CD4-positive, alpha-beta T cell (primary cell): ENCODE data around the gene DNAH6. TPM values are rescaled to one million over a fixed set of nuclear protein-coding genes. Genes with fewer than 3 reads are reported as not detected.

Source experiments
- ATAC-seq: fragments of 200-7000 bp; cut with Tn5 transposase; one replicate; pipeline ENCODE4 v1.10.0; 2022; ENCODE audit warnings: mild to moderate bottlenecking; ENCODE audit not compliant: poor library complexity
- CTCF ChIA-PET: fragments of 350-600 bp; sonication (Branson Sonifier 250); formaldehyde crosslinking; loops from one replicate; lab custom pipeline; 2021; ENCODE audit warnings: antibody characterized with exemption, inconsistent platforms; lab: Charles Lee
- POLR2A ChIA-PET: fragments of 350-600 bp; sonication (Branson Sonifier 250); formaldehyde crosslinking; loops from one replicate; lab custom pipeline; 2021; ENCODE audit warnings: antibody characterized with exemption, inconsistent platforms; lab: Charles Lee
- DNase-seq, 14 experiments: peaks; one replicate each; pipeline ENCODE4 v3.0.0-alpha.2; 2013 to 2020; ENCODE audit warnings: mixed read lengths in 2 of 14
- H3K27ac ChIP-seq, 2 donors: one replicate each; pipeline versions ENCODE4 v1.5.1 to v1.7.0; 2013; ENCODE audit warnings: low read length in 2 of 2, low read depth in 1 of 2, mild to moderate bottlenecking in 1 of 2
- H3K27me3 ChIP-seq, 2 experiments: 1 replicate in 1 of 2; 2 replicates in 1 of 2; pipeline versions ENCODE4 v1.6.1 to v1.7.0; 2013; ENCODE audit warnings: low read length in 2 of 2, control low read depth in 1 of 2, mild to moderate bottlenecking in 1 of 2, moderate library complexity in 1 of 2; ENCODE audit not compliant: insufficient read depth in 2 of 2, control insufficient read depth in 1 of 2
- H3K36me3 ChIP-seq: one replicate; pipeline ENCODE4 v1.6.1; 2013; ENCODE audit warnings: low read length, control low read depth; ENCODE audit not compliant: insufficient read depth
- H3K4me1 ChIP-seq: one replicate; pipeline ENCODE4 v1.6.1; 2013; ENCODE audit warnings: low read length, control low read depth; ENCODE audit not compliant: insufficient read depth
- H3K4me3 ChIP-seq: one replicate; pipeline ENCODE4 v1.5.1; 2013; ENCODE audit warnings: mild to moderate bottlenecking, low read length, moderate library complexity
- H3K9me3 ChIP-seq, 2 experiments: 1 replicate in 1 of 2; 2 replicates in 1 of 2; pipeline versions ENCODE4 v1.6.1 to v1.7.0; 2013; ENCODE audit warnings: low read length in 2 of 2, mild to moderate bottlenecking in 2 of 2, control low read depth in 1 of 2, moderate library complexity in 1 of 2; ENCODE audit not compliant: control insufficient read depth in 1 of 2, insufficient read depth in 1 of 2
- H3K27ac Mint-ChIP-seq: one replicate; pipeline ENCODE4 v1.8.0; 2020; ENCODE audit warnings: mixed read lengths
- H3K27me3 Mint-ChIP-seq: one replicate; pipeline ENCODE4 v1.8.0; 2021; ENCODE audit warnings: mixed read lengths
- H3K36me3 Mint-ChIP-seq: one replicate; pipeline ENCODE4 v1.8.0; 2021; ENCODE audit warnings: low read depth, mixed read lengths
- H3K4me1 Mint-ChIP-seq: one replicate; pipeline ENCODE4 v1.8.0; 2021; ENCODE audit warnings: low read depth, mixed read lengths
- H3K4me3 Mint-ChIP-seq: one replicate; pipeline ENCODE4 v1.8.0; 2020; ENCODE audit warnings: mild to moderate bottlenecking, mixed read lengths
- H3K9me3 Mint-ChIP-seq: one replicate; pipeline ENCODE4 v1.8.0; 2020; ENCODE audit warnings: mixed read lengths
- intact Hi-C, 2 experiments: fragments of 100-400 bp; cut with DNase I in 1 of 2; cut with micrococcal nuclease in 1 of 2; formaldehyde crosslinking; loops; one replicate each; pipeline versions ENCODE4 v1.15.1 to v1.9.0; 2023 to 2025; cut with DNase I, micrococcal nuclease
- total RNA-seq, 174 experiments: library from RNA in 2 of 174; stranded (reverse) in 2 of 174; gene quantifications; one replicate each; pipeline ENCODE4 v1.2.3 and lab custom pipeline; 2021 to 2026
- TF ChIP-seq, protein P1 (sequence below): fragments of 200-600 bp; IDR thresholded peaks from one replicate; pipeline ENCODE4 v1.8.0; 2022; ENCODE audit warnings: antibody characterized with exemption, mild to moderate bottlenecking

DNAH6 gene
- total RNA-seq, 2 experiments from 2014 or later: 0.59 to 1.2 TPM

DNA sequence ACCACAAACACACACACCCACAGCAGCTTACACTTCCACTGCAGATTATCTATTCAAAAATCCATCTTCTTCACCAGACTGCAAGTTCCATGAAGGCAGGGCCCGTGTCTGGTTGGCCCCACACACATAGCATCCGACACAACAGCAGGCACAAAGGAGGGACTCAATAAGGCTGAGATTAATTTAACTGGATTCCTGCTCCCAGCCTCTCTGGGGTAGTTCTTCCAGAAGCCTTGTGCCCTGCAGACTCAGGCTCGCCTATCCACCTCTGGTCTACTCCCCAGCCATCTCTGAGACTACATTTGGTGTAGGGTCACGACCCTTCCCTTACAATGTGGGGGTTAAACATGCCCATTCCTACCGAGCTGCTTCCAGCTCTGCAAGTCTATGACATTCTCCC is 306.9 kb downstream of the DNAH6 start:
- peaks cover 31% of the 10 kb centered on the region for H3K4me1 ChIP-seq
- no peaks in the 10 kb centered on the region for H3K9me3 ChIP-seq
- intact Hi-C loops: no loop called here
- no peaks in the 10 kb centered on the region for H3K27me3 ChIP-seq
- DNase-seq: no peak
- no peaks in the 10 kb centered on the region for H3K27me3 Mint-ChIP-seq
- peak overlapping the region in 1 of 2 donors; percentile 1 for H3K27ac ChIP-seq
- no peak overlapping the region for H3K4me3 ChIP-seq
- H3K36me3 Mint-ChIP-seq: peaks cover 60% of the 10 kb centered on the region
- peak overlapping the region; percentile 55 for H3K27ac Mint-ChIP-seq
- H3K4me3 Mint-ChIP-seq: no peak overlapping the region
- ATAC-seq: no peak
- H3K36me3 ChIP-seq: peaks cover 29% of the 10 kb centered on the region
- ChIA-PET CTCF (no interaction called here), POLR2A (no interaction called here)
- TF ChIP-seq, protein P1, sequence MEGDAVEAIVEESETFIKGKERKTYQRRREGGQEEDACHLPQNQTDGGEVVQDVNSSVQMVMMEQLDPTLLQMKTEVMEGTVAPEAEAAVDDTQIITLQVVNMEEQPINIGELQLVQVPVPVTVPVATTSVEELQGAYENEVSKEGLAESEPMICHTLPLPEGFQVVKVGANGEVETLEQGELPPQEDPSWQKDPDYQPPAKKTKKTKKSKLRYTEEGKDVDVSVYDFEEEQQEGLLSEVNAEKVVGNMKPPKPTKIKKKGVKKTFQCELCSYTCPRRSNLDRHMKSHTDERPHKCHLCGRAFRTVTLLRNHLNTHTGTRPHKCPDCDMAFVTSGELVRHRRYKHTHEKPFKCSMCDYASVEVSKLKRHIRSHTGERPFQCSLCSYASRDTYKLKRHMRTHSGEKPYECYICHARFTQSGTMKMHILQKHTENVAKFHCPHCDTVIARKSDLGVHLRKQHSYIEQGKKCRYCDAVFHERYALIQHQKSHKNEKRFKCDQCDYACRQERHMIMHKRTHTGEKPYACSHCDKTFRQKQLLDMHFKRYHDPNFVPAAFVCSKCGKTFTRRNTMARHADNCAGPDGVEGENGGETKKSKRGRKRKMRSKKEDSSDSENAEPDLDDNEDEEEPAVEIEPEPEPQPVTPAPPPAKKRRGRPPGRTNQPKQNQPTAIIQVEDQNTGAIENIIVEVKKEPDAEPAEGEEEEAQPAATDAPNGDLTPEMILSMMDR: no peak
- H3K9me3 Mint-ChIP-seq: no peaks in the 10 kb centered on the region
- H3K4me1 Mint-ChIP-seq: peaks cover 68% of the 10 kb centered on the region

DNA sequence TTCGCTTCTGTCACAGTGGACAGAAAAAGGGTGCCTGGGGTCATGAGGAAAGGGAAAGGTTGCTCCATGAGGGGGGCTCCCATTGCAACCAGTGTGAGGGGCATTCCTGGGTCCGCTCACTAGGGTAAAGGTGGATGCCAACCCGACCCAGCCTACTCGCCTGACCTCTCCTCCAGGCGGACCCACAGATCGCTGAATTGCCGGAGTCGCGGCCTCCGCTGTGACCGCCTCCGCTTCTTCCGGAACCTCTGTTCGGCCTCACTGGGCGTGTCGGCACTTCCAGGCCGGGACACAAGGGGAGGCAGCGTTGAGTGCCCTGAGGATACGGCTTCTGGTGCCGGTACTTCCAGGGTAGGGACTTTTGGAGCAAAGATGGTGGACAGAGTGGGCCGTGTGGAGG is 307.5 kb downstream of the DNAH6 start:
- no peak overlapping the region for H3K4me3 ChIP-seq
- H3K27ac Mint-ChIP-seq: peak overlapping the region; percentile 17
- H3K4me1 ChIP-seq: peaks cover 36% of the 10 kb centered on the region
- DNase-seq (no peak), ATAC-seq (no peak)
- CTCF ChIA-PET: no interaction called here
- peaks cover 29% of the 10 kb centered on the region for H3K36me3 ChIP-seq
- no peaks in the 10 kb centered on the region for H3K9me3 Mint-ChIP-seq
- H3K9me3 ChIP-seq: no peaks in the 10 kb centered on the region
- intact Hi-C loops: no loop called here
- no peak overlapping the region for H3K4me3 Mint-ChIP-seq
- H3K36me3 Mint-ChIP-seq: peaks cover 60% of the 10 kb centered on the region
- POLR2A ChIA-PET: interaction anchor here (0.7 kb wide), 1 partner anchor 10 kb away, joined by 3 read pairs; no protein-coding TSS in a partner anchor
- no peaks in the 10 kb centered on the region for H3K27me3 ChIP-seq
- no peaks in the 10 kb centered on the region for H3K27me3 Mint-ChIP-seq
- TF ChIP-seq, protein P1: no peak
- H3K4me1 Mint-ChIP-seq: peaks cover 62% of the 10 kb centered on the region
- no peak overlapping the region for H3K27ac ChIP-seq

DNA sequence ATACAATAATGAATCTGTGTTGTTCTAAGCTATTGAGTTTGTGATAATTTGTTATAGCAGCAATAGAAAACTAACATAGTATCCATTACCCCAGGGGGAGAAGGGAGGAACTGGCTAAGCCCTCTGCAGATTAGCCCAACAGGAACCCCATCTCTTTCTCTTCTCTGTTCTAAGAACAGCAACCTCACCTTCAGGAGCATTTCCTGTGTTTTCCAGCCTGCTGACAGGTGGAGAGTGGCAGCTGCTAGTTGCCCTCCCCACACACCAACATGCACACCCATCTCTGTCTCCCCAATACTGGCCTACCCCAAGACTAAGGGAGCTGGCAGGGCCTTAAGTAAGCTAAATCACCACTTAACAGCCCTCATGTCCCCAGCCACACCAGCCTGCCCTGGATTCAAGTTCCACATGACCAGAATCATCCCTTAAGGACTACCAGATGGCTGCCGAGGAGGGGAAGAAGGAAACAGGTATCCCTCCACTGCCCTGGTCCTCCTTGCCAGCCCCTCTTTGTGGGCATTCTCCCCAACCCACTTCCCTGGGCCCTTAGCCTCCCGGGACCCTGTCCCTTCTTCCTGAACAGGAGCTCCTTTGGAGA is 311.8 kb downstream of the DNAH6 start:
- Mint-ChIP-seq H3K9me3 (no peaks in the 10 kb centered on the region), H3K4me1 (peaks cover 27% of the 10 kb centered on the region), H3K36me3 (peaks cover 28% of the 10 kb centered on the region), H3K27ac (no peak overlapping the region), H3K4me3 (peak overlapping the region; percentile 43), H3K27me3 (no peaks in the 10 kb centered on the region)
- Histone ChIP-seq H3K36me3 (peaks cover 28% of the 10 kb centered on the region), H3K27ac (peak overlapping the region; percentile 17 to 25), H3K27me3 (no peaks in the 10 kb centered on the region), H3K4me3 (no peak overlapping the region), H3K4me1 (peaks cover 69% of the 10 kb centered on the region), H3K9me3 (no peaks in the 10 kb centered on the region)
- TF ChIP-seq, protein P1: no peak
- no peak for ATAC-seq
- DNase-seq: peak in 1 of 14 experiments; percentile 21
- POLR2A ChIA-PET: interaction anchor here (0.7 to 2.2 kb wide), 7 partner anchors 11 to 54 kb away, joined by 3 to 13 read pairs (median 5); no protein-coding TSS in a partner anchor
- CTCF ChIA-PET: no interaction called here
- intact Hi-C loops: no loop called here
